ENCODE results near the gene NFATC2.

Gene NFATC2

GRCh38 chr20:51536116-51537069, 6.1 kb downstream of the NFATC2 start:
- no peak for DNase-seq (ENCODE audit: low spot score)

DNA sequence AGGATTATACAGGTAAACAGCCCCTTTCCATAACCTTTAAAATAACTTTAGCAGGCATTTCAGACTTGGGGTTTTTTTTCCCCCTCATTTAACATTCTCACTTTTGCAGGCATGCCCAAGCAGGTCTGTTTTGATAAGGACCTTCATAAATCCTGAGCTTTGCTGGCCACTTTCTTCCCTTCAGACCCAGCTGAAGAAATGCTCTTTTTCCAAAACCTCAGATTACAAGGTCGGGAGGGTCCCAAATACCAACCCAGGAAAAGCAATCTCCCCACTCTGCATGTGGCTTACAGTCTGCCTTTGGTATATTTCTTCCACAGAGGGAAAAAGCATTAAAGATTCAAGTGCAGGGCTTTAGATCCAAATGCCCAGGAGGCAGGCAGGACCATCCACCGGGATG, 6.8 kb downstream of the NFATC2 start:
- no peak for DNase-seq (ENCODE audit: low spot score)

- no peak for DNase-seq (ENCODE audit: low spot score)
These were observed 7.5 kb downstream of the NFATC2 start for GRCh38 chr20:51535075-51535386.

GRCh38 chr20:51533291-51534172, 9.0 kb downstream of the NFATC2 start:
- no peak for DNase-seq (ENCODE audit: low spot score)

DNA sequence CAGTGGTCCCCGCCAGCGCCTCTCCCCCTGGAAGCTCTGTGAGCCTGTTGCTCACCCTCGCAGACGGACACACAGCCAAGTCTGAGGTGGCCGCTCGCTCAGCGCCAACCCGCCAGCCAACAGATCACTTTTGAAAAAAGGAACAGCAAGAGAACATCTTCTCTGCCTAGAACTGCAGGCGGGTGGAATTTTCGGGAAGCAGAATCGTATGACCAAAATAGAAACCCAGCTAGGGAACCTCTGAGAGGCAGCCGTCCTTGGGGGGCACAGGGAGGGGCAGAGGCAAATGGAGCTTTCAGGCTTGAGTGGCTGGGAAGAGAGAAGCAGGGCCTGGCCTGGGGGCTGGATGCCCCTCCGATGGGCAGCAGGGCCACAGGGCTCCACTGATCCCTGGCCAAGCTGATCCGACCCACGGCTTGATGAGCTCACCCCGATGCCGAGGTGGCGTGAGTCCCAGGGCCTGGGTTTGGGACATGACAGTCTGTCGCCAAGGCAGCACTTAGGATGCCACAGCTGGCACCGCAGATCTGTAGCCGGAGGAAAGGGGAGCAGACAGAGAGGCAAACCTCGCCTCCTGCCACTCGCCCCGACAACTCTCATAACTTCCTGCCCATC, 9.8 kb downstream of the NFATC2 start:
- no peak for DNase-seq (ENCODE audit: low spot score)

GRCh38 chr20:51531712-51532456, 10.6 kb downstream of the NFATC2 start:
- no peak for DNase-seq (ENCODE audit: low spot score)

GRCh38 chr20:51531141-51531710, 11.3 kb downstream of the NFATC2 start:
- no peak for DNase-seq (ENCODE audit: low spot score)

DNA sequence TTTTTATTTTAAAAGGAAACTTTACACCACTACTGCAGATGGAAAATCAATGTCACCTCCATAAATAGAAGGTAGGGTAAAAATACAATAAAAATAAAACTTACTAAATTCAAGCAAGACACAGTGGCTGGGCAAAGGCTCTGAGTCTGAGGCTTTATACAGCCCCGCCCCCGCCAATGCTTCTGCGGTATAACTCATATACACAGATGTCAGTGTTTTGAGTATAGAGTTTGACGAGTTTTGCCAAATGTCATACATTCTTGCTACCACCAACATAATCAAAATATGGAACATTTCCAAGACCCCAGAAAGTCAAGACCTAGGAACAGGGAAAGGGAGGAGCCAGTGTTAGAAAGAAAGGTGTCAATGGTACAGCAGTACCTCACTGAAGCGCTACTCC, 12.8 kb downstream of the NFATC2 start:
- DNase-seq (ENCODE audit: low spot score) = no peak

GRCh38 chr20:51529081-51529681, 13.3 kb downstream of the NFATC2 start:
- no peak for DNase-seq (ENCODE audit: low spot score)

DNA sequence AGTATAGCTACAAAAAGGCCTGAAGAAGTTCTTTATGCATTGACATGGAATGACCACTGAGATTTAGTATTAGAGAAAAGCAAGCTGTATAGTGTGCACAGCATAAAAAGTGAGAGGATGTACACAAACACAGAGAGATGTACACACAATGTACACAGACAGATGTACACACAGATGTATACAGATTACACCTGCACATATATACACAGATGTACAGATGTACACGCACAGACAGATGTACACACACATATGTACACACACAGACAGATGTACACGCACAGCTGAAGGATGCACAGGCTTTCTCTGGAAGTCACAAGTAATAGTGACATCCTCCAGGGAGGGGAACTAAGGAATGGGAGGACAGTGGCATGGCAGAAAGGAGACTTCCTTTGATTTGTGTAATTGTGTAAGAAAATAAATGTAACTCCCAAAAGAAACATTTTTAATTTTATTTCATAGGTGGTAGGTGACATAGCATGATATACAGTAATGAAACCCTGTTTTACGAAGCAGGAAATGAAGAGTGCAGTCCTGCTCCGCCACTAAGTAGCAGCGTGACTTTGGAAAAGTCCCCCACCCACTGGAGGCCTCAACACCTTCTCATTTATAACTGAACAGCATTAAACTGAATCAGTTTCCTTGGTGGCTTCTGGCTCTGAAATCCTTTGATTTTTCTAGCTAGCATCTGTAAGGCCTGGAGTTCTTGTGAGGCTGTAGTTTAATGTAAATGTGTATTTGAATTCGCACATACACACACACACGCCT, 14.1 kb downstream of the NFATC2 start:
- DNase-seq (ENCODE audit: low spot score) = no peak

DNA sequence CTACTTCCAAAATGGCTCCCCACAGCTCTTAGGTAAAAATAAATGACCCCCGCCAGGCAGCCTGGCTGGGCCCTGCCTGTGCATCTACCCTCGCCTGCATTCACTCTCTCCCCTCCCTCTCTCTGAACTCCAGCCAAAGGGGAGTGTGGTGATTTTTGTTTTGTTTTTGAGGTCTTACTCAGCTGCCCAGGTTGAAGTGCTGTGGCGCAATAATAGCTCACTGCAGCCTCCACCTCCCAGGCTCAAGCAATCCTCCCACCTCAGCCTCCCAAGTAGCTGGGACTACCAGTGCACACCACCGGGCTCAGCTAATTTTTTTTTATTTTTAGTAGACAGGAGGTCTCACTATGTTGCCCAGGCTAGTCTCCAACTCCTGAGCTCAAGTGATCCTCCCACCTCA, 15.8 kb downstream of the NFATC2 start:
- DNase-seq (ENCODE audit: low spot score) = no peak

- no peak for DNase-seq (ENCODE audit: low spot score)
These were observed 16.4 kb downstream of the NFATC2 start for GRCh38 chr20:51526106-51526470.

DNA sequence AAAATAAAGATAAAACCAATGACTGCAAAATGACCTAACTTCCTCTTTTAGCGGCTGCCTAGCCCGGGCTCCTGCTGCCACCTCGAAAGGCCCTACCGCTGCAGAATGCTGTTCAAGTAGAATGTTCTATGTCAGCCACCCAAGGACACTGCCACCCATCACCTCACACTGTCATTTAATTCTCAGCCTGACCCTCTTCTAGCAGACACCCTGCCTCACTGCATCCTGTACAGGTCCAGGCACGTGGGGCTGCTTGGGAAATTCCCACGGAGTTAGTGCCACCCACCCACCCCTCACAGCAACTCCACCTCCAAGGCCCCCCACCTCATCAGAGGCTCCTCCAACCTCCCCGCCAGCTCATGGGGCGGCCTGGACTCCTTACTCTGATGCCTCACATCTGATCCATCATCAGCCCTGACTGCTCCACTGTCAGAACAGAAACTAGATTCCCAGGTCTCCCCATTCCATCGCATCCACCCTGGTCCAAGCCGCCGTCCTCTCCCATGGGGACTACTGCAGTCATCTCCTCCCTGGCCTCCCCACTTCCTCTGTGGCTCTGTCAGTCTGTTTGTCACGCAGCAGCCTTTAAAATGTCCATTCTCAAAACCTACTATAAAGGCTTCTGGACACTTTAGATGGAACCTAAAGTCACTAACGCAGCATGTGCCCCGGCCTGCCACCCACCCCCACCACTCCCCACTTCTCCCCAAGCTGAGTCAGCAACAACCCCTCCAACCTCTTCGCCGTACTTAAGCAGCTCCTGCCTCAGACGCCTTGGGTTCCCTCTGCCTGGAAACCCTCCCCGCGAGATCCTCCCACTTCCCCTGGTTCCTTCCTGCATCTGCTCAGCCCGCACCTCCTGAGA, 17.0 kb downstream of the NFATC2 start:
- no peak for DNase-seq (ENCODE audit: low spot score)

GRCh38 chr20:51523276-51524013, 19.1 kb downstream of the NFATC2 start:
- no peak for DNase-seq (ENCODE audit: low spot score)

DNA sequence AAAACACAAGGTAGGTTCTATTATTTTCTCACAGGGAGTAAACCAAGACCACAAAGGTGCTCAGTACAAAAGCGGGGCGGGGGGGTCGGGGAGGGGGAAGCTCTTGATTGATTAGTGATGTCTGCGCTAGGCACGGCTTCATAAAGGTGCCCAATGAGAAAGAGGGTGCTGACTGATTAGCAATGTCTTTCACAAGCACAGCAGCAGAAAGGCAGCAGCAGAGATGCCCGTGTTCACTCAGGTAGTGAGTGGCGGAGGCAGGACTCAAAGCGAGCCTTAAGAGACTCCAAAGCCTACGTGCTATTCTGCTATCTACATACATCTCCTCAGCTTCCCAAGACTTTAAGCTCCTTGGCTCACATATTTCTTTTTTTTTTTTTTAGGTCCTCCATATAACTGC, 20.3 kb downstream of the NFATC2 start:
- no peak for DNase-seq (ENCODE audit: low spot score)

- DNase-seq (ENCODE audit: low spot score) = no peak
These were observed 24.7 kb downstream of the NFATC2 start for GRCh38 chr20:51517839-51518238.

- DNase-seq (ENCODE audit: low spot score) = no peak
These were observed 25.7 kb downstream of the NFATC2 start for GRCh38 chr20:51516855-51517254.

- DNase-seq (ENCODE audit: low spot score) = no peak
These were observed 27.7 kb downstream of the NFATC2 start for GRCh38 chr20:51514836-51515235.

DNA sequence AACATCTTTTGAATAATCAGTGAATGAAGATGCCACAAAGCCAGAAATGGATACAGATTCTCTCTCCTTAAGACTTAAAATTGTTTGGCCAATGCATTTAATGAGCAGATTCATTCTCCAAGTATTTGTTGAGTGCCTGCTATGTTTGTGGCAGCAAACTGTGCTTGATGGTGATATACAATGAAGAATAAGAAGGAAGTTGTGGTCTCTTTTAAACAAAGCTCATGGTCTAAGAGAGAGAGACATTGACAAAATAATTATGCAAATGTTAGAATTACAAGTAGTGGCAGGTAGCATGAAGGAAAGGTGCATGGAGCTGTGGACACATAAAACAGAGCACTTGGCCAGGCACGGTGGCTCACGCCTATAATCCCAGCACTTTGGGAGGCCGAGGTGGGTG, 28.3 kb downstream of the NFATC2 start:
- no peak for DNase-seq (ENCODE audit: low spot score)
